GM19351 (cell line): ENCODE results near the gene NISCH.

ENCODE experiments used
- ATAC-seq: cut with Tn5 transposase; IDR thresholded peaks from one replicate; pipeline ENCODE4 v1.9.1; 2021; ENCODE audit warnings: mild to moderate bottlenecking, moderate library complexity; ENCODE audit not compliant: unreplicated experiment

NISCH gene

DNA sequence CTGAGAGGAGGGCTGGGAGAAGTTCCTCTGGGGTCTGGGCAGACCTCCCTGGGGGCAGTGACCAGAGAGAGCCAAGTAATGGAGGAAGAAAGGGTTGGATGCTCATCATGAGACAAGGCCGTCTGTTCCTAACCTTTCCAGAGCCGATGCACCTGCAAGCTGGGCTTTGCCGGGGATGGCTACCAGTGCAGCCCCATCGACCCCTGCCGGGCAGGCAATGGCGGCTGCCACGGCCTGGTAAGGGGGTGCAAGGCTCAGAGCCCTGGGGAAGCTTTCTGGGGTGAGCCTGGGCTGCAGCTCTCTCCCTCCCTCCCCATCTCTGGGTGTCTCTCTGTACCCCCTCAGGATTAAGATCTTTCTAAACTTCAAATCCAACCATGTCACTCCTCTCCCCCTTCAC, 56.1 kb downstream of the NISCH start:
- ATAC-seq = no peak

DNA sequence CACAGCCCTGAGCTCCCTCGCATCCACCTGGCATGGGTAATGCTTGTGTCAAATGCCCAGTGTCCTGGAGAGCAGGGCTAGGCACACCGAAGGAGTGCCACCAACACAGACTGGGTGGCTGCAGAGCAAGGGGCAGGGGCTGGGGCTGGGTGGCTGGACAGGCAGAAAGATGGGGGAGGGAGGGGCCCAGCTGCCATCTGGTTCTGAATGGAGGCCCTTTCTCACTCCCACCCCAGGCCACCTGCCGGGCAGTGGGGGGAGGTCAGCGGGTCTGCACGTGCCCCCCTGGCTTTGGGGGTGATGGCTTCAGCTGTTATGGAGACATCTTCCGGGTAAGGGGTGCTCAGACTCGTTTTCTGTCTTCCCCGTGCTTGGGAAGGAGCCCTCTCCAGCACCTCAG, 56.7 kb downstream of the NISCH start:
- ATAC-seq = no peak

DNA sequence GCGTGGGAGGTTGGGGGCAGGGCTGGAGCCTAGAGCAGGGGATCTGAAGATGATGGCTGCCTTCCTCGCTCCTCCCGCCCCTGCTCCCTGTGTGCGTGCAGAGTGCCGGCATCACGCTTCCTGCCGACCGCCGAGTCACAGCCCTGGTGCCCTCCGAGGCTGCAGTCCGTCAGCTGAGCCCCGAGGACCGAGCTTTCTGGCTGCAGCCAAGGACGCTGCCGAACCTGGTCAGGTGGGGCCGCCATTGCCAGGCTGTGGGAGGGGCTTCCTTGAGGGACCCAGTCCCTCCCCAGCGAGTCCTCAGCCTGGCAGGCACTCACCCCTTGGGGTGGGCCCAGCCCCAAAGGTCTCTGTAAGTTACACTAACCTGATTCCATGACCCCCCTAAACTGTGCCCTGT, 57.3 kb downstream of the NISCH start:
- ATAC-seq = no peak

DNA sequence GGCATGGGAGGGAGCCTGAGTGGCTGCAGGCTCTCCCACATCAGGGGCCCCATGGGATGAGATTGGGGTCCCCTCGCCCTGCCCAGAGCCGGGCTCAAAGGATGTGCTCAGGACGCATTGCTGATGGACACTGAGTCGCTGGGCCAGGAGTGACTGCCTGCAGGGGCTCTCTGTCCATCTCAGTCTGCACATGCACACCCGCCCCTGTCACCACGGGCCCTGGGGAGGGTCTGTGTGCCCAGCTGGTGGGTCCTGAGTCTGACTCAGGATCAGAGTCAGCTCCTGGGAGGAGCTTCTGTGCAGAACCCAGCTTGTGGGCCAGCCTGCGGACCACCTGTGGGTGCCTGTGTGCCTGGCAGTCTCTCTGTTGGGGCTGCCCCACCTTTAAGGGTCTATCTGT, 57.9 kb downstream of the NISCH start:
- ATAC-seq = no peak

DNA sequence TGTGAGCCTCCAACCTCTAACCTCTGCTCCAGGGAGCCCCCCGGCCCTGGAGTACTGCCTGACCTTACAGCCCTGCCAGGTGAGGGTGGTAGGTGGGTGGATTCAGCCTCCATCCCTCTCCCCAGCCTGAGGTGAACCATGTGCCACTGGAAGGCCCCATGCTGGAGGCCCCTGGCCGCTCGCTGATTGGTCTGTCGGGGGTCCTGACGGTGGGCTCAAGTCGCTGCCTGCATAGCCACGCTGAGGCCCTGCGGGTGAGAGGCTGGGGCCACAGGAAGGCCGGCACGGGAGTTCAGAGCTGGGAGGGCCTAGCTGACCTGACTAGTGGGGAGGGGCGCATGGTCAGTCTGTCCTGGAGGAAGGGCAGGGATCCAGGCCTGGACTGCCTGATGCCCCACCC, 59.2 kb downstream of the NISCH start:
- no peak for ATAC-seq

DNA sequence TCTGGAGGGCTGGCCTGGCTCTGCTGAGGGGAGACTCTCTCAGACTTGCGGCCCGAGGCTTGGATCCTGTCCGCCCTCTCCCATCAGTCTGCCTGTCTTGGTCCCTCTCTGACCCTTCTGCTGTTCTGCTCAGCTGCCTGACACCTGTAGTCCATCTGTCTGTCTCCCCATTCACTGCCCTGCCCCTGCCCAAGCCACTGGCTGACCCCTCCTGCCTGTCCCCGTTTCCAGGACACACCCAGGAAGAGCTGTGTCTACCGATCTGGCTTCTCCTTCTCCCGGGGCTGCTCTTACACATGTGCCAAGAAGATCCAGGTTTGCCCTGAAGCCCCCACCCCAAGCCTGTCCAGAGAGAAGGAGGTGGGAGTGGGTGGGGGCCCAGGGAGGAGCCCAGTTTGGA, 59.8 kb downstream of the NISCH start:
- ATAC-seq = no peak

DNA sequence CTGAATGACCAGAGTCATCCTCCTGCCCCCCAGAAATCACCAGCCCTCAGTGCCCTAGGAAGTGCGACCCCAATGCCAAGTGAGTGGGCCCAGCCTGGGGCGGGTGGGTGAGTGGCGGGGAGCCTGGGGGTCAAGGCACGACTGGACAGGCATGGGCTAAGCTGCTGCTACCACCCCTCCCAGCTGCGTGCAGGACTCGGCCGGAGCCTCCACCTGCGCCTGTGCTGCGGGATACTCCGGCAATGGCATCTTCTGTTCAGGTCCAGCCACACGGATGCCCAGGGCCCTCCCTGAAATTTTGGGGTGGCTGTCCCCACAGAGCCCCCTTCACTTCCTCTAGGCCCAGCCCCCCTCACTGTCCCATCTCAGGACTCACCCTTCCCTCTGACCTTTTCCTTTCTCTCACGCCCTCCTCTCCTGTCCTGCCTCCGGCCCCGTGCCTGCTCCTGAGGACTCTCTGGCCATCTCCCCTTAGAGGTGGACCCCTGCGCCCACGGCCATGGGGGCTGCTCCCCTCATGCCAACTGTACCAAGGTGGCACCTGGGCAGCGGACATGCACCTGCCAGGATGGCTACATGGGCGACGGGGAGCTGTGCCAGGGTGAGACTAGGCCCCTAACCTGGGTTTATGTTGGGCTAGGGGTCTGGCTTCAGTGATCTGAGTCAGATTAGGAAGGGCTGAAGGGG, 61.2 kb downstream of the NISCH start:
- ATAC-seq = no peak

DNA sequence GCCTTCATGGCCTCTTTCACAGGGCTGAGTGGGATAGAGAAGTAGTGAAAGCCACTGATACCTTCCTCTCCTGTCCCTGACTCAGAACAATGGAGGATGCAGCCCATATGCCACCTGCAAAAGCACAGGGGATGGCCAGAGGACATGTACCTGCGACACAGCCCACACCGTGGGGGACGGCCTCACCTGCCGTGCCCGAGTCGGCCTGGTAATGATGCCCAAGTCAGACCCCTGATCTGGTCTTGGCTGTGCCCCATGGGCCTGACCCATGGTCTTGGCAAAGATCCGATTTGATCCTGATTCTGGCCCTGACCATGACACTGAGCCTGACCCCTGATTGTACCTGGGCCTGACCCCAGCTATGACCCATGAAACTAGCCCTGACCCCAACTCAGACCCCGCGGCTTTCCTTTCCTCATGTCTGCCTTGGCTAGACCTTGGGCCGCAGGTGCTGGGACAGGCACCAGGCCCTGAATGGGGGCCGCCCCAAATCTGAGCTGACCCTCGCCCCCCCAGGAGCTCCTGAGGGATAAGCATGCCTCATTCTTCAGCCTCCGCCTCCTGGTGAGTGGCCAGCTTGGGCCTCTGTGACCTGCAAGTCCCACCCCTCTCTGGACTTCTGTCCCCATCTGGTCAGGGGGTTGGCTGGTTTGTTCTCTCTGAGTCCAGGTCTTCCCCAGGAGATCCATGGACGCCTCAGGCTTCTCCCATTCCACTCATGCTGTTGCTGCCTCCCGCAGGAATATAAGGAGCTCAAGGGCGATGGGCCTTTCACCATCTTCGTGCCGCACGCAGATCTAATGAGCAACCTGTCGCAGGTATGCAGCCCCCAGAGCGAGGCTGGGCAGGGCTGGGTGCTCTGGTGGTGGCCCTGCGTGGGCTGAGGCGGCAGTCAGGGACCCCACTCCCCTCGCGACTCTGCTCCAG, 62.7 kb downstream of the NISCH start:
- no peak for ATAC-seq

DNA sequence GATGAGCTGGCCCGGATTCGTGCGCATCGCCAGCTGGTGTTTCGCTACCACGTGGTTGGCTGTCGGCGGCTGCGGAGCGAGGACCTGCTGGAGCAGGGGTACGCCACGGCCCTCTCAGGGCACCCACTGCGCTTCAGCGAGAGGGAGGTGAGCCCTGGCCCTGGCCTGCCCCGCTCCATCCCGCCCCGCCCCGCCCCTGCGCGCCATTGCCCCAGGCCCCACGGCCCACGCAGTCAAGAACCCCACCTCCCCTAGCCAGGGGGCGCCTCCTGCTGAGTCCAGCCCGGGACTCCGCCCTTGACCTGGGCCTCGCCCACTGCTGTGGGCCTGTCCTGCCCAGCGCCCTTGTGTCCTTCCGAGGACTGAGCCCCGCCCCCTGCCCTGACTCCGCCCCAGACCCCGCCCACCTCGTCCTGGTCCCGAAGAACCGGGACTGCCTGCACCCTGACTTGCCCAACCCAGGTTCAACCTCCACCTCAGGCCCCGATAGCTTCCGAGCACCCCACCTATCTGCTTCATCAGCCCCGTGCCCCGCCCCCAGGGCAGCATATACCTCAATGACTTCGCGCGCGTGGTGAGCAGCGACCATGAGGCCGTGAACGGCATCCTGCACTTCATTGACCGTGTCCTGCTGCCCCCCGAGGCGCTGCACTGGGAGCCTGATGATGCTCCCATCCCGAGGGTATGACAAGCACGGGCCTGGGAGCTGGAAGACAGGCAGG, 63.5 kb downstream of the NISCH start:
- no peak for ATAC-seq

DNA sequence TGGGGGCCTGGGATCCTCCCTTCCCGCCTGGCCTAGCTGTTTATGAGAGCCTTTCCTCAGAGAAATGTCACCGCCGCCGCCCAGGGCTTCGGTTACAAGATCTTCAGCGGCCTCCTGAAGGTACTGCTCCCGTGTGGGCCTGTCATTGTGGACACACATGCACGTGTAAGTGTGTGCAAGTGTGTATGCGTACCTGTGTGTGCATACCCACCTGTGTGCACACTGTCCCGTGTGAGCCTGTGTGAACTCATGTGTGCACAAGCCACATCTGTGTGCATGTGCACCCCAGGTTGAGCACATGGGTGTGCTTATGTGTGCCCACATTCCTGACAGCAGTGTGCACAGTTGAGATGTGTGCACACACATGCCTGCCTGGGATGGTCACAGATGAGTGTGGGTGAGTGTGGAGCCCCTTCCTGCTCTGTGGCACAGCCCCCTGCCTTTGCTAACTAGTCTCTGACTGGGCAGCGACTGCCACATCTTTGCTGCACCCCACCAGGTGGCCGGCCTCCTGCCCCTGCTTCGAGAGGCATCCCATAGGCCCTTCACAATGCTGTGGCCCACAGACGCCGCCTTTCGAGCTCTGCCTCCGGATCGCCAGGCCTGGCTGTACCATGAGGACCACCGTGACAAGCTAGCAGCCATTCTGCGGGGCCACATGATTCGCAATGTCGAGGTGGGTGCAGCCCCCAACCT, 64.2 kb downstream of the NISCH start:
- no peak for ATAC-seq

DNA sequence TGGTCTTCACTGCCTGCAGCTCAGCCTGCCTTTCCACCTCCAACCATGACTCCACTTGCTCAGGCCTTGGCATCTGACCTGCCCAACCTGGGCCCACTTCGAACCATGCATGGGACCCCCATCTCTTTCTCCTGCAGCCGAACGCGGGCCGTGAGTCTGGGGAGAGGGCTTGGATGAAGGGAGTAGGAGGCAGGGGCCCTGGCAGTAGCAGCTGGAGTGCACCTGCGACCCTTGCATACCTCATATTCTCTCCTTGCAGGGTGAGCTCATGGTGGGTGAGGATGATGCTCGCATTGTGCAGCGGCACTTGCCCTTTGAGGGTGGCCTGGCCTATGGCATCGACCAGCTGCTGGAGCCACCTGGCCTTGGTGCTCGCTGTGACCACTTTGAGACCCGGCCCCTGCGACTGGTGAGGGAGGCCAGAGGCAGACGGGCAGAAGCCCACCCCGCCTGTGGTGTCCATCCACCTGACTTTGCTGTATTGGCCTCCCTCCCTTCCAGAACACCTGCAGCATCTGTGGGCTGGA, 64.8 kb downstream of the NISCH start:
- ATAC-seq = no peak

DNA sequence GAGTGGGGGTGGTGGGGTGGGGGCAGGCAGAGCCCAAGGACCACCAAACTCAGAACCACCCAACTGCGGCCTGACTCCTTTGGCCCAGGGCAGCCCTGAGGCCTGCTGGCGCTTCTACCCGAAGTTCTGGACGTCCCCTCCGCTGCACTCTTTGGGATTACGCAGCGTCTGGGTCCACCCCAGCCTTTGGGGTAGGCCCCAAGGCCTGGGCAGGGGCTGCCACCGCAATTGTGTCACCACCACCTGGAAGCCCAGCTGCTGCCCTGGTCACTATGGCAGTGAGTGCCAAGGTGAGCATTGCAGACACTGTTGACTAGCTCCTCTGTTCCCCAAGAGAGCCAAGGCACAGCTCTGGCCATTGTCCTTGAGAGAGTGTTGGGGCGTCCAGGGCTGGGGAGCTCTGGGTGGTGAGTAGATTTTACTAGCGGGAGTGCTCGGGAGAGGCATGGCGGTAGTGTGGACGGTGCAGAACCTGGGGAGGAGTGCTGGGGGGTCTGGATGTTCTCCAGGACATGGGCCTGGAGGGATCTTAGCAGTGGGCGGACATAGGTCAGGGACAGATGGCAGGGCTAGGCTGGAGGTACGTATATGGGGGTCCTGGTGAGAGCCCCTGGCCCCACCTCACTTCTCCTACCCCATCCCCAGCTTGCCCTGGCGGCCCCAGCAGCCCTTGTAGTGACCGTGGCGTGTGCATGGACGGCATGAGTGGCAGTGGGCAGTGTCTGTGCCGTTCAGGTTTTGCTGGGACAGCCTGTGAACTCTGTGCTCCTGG, 65.5 kb downstream of the NISCH start:
- no peak for ATAC-seq

DNA sequence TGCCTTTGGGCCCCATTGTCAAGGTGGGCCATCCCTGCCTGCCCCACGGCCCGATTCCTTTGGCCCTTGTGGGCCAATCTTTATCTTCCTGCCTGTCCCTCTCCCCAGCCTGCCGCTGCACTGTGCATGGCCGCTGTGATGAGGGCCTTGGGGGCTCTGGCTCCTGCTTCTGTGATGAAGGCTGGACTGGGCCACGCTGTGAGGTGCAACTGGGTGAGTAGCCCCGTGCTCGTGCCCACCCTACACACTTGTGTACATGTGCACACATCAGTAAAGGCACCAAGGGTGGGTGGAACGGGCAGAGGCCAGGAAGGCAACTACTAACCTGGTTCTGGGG, 66.1 kb downstream of the NISCH start:
- no peak for ATAC-seq

DNA sequence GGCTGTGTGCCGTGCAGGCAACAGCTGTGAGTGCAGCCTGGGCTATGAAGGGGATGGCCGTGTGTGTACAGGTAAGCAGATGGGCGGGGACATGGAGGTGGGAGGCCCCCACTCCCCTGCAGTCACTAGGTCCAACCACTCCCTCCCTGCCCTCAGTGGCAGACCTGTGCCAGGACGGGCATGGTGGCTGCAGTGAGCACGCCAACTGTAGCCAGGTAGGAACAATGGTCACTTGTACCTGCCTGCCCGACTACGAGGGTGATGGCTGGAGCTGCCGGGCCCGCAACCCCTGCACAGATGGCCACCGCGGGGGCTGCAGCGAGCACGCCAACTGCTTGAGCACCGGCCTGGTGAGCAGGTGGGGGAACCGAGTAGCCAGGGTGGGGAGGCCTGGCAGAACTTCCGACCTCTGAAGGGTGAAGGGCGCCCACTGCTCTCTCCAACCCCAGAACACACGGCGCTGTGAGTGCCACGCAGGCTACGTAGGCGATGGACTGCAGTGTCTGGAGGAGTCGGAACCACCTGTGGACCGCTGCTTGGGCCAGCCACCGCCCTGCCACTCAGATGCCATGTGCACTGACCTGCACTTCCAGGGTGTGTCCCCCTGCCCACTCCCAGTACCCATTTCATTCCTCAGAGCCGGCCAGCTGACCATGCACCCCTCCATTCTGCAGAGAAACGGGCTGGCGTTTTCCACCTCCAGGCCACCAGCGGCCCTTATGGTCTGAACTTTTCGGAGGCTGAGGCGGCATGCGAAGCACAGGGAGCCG, 66.7 kb downstream of the NISCH start:
- ATAC-seq = no peak

DNA sequence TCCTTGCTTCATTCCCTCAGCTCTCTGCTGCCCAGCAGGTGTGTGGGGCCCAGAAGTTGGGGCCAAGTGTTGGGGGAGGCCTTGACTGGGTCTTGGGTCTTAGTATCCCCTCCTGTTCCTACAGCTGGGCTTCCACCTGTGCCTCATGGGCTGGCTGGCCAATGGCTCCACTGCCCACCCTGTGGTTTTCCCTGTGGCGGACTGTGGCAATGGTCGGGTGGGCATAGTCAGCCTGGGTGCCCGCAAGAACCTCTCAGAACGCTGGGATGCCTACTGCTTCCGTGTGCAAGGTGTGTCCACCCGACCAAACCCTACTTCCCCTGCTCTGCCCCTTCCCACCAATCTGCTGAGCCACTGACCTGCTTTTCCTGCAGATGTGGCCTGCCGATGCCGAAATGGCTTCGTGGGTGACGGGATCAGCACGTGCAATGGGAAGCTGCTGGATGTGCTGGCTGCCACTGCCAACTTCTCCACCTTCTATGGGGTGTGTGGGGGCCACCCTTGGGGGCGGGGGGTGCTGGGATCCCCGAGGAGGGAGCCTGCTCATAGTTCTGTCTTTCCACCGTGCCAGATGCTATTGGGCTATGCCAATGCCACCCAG, 67.3 kb downstream of the NISCH start:
- no peak for ATAC-seq

DNA sequence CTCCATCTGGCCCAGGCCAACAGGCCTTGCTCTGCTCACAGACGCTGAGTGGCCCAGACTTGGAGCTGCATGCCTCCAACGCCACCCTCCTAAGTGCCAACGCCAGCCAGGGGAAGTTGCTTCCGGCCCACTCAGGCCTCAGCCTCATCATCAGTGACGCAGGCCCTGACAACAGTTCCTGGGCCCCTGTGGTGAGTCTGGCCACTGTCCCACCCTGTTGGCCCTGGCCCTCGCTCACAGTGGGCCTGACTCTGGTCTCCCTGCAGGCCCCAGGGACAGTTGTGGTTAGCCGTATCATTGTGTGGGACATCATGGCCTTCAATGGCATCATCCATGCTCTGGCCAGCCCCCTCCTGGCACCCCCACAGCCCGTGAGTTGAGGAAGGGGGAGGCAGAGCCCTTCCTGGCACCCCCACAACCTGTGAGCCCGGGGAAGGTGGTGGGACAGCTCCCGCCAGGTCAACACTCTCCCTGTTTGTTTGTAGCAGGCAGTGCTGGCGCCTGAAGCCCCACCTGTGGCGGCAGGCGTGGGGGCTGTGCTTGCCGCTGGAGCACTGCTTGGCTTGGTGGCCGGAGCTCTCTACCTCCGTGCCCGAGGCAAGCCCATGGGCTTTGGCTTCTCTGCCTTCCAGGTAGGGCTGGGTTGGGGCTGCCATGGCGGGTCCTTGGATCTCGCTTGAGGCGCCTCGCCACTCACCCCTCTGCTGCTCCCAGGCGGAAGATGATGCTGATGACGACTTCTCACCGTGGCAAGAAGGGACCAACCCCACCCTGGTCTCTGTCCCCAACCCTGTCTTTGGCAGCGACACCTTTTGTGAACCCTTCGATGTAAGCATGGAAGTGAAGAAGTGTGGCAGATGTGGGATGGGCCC, 68.2 kb downstream of the NISCH start:
- no peak for ATAC-seq

DNA sequence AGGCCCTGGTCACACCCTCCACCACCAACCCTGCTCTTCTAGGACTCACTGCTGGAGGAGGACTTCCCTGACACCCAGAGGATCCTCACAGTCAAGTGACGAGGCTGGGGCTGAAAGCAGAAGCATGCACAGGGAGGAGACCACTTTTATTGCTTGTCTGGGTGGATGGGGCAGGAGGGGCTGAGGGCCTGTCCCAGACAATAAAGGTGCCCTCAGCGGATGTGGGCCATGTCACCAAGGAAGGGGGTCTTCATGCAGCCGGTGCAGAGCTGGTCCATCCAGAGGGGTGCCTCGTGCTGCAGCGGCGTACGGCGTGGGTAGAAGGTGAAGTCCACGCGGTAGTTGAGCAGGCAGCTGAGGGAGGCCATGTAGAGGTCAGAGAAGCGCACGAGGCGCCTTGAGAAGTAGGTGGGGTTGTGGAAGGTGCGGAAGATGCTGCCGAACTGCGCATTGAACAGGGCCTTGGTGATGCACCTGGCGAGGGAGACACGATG, 68.9 kb downstream of the NISCH start:
- ATAC-seq = no peak
